Measurements from ENCODE around the gene TRAPPC11. TPM values are rescaled to one million over a fixed set of nuclear protein-coding genes. Genes with fewer than 3 reads are reported as not detected.

TRAPPC11 gene
- total RNA-seq, 2 experiments from 2014 or later: 27.8 to 35.7 TPM

- CTCF ChIA-PET (ENCODE audit: unreplicated experiment): no interaction called here
- intact Hi-C loops (cut with micrococcal nuclease; ENCODE audit: unreplicated experiment): loop anchor here (5.0 kb wide), 1 partner anchor 148 kb away; no protein-coding TSS in a partner anchor
Observed at GRCh38 chr4:183620421-183620820, 38.7 kb upstream of the TRAPPC11 start.

GRCh38 chr4:183621875-183622274 lies 37.2 kb upstream of the TRAPPC11 start:
- Histone ChIP-seq H3K4me2 (ENCODE audit: low read length) (no peak overlapping the region), H2AFZ (ENCODE audit: low read length) (no peak overlapping the region), H3K36me3 (ENCODE audit: insufficient read depth, low read length) (no peaks in the 10 kb centered on the region), H3K9me3 (ENCODE audit: low read length) (no peaks in the 10 kb centered on the region), H3K9me2 (ENCODE audit: insufficient read depth, low read length) (no peaks in the 10 kb centered on the region), H4K20me1 (ENCODE audit: insufficient read depth, low read length) (no peaks in the 10 kb centered on the region), H3K27ac (ENCODE audit: low read depth, low read length, poor library complexity, severe bottlenecking) (no peak overlapping the region), H3K79me2 (ENCODE audit: insufficient read depth, low read depth, low read length) (no peaks in the 10 kb centered on the region), H3K4me3 (ENCODE audit: low read depth, low read length, poor library complexity, severe bottlenecking) (no peak overlapping the region), H3K4me1 (ENCODE audit: insufficient read depth, low read length, poor library complexity, severe bottlenecking) (no peaks in the 10 kb centered on the region)
- DNase-seq (ENCODE audit: low spot score): no peak
- POLR2A ChIA-PET: no interaction called here
- BruUV-seq (replicated peaks): no TSS peak
- CTCF ChIA-PET (ENCODE audit: unreplicated experiment): no interaction called here
- TF ChIP-seq EZH2phosphoT487 (IDR thresholded peaks at IDR 0.05; ENCODE audit: borderline replicate concordance, low read depth, low read length) (no peak), CTCF (conservative IDR thresholded peaks at IDR 0.05; ENCODE audit: low read length) (no peak)
- intact Hi-C loops (cut with micrococcal nuclease; ENCODE audit: unreplicated experiment): loop anchor here (5.0 kb wide), 1 partner anchor 150 kb away; no protein-coding TSS in a partner anchor

More at GRCh38 chr4:183620421-183620820, 38.7 kb upstream of the TRAPPC11 start:
- Histone ChIP-seq H3K4me1 (ENCODE audit: insufficient read depth, low read length, poor library complexity, severe bottlenecking) (no peaks in the 10 kb centered on the region), H3K79me2 (ENCODE audit: insufficient read depth, low read depth, low read length) (no peaks in the 10 kb centered on the region), H3K9me3 (ENCODE audit: low read length) (no peaks in the 10 kb centered on the region), H4K20me1 (ENCODE audit: insufficient read depth, low read length) (no peaks in the 10 kb centered on the region), H3K4me2 (ENCODE audit: low read length) (no peak overlapping the region), H3K36me3 (ENCODE audit: insufficient read depth, low read length) (no peaks in the 10 kb centered on the region), H3K27ac (ENCODE audit: low read depth, low read length, poor library complexity, severe bottlenecking) (no peak overlapping the region), H2AFZ (ENCODE audit: low read length) (no peak overlapping the region), H3K4me3 (ENCODE audit: low read depth, low read length, poor library complexity, severe bottlenecking) (no peak overlapping the region), H3K9me2 (ENCODE audit: insufficient read depth, low read length) (no peaks in the 10 kb centered on the region)
- no peak for TF ChIP-seq EZH2phosphoT487 (IDR thresholded peaks at IDR 0.05; ENCODE audit: borderline replicate concordance, low read depth, low read length)
- TF ChIP-seq CTCF (conservative IDR thresholded peaks at IDR 0.05; ENCODE audit: low read length): no peak
- POLR2A ChIA-PET: interaction anchor here (0.6 to 0.8 kb wide), 2 partner anchors 45 to 520 kb away, joined by 3 to 5 read pairs; no protein-coding TSS in a partner anchor
- no TSS peak for BruUV-seq (replicated peaks)
- no peak for DNase-seq (ENCODE audit: low spot score)

GRCh38 chr4:183624548-183624947 lies 34.5 kb upstream of the TRAPPC11 start:
- no TSS peak for BruUV-seq (replicated peaks)
- H3K36me3 ChIP-seq (ENCODE audit: insufficient read depth, low read length): no peaks in the 10 kb centered on the region
- intact Hi-C loops (cut with micrococcal nuclease; ENCODE audit: unreplicated experiment): loop anchor here (5.0 kb wide), 1 partner anchor 152 kb away; no protein-coding TSS in a partner anchor
- CTCF ChIA-PET (ENCODE audit: unreplicated experiment): no interaction called here
- no peaks in the 10 kb centered on the region for H3K9me2 ChIP-seq (ENCODE audit: insufficient read depth, low read length)
- no peak overlapping the region for H3K4me2 ChIP-seq (ENCODE audit: low read length)
- H3K4me3 ChIP-seq (ENCODE audit: low read depth, low read length, poor library complexity, severe bottlenecking): no peak overlapping the region
- POLR2A ChIA-PET: no interaction called here
- no peaks in the 10 kb centered on the region for H4K20me1 ChIP-seq (ENCODE audit: insufficient read depth, low read length)
- TF ChIP-seq EZH2phosphoT487 (IDR thresholded peaks at IDR 0.05; ENCODE audit: borderline replicate concordance, low read depth, low read length) (no peak), CTCF (conservative IDR thresholded peaks at IDR 0.05; ENCODE audit: low read length) (no peak)
- DNase-seq (ENCODE audit: low spot score): no peak
- H3K27ac ChIP-seq (ENCODE audit: low read depth, low read length, poor library complexity, severe bottlenecking): no peak overlapping the region
- H2AFZ ChIP-seq (ENCODE audit: low read length): no peak overlapping the region
- no peaks in the 10 kb centered on the region for H3K4me1 ChIP-seq (ENCODE audit: insufficient read depth, low read length, poor library complexity, severe bottlenecking)
- H3K79me2 ChIP-seq (ENCODE audit: insufficient read depth, low read depth, low read length): no peaks in the 10 kb centered on the region
- H3K9me3 ChIP-seq (ENCODE audit: low read length): no peaks in the 10 kb centered on the region
